Activated CD8-positive, alpha-beta memory T cell treated with anti-CD3 and anti-CD28 coated beads for 36 hours (primary cell): Measurements from ENCODE around the gene CCNB1. TPM values are rescaled to one million over a fixed set of nuclear protein-coding genes. Genes with fewer than 3 reads are reported as not detected.
"Not testable (repeated sequence)": the region's sequence is repeated elsewhere in the genome, so short reads cannot be mapped to it uniquely, and the experiment has no call there.

Experiments
- CTCF ChIA-PET: fragments of 350-600 bp; sonication (Branson Sonifier 250); formaldehyde crosslinking; loops from one replicate; lab custom pipeline; 2021; ENCODE audit warnings: antibody characterized with exemption; lab: Charles Lee
- POLR2A ChIA-PET: fragments of 350-600 bp; sonication (Branson Sonifier 250); formaldehyde crosslinking; loops from one replicate; lab custom pipeline; 2021; ENCODE audit warnings: antibody characterized with exemption; lab: Charles Lee
- total RNA-seq, 2 experiments: library from RNA; stranded (reverse); gene quantifications; one replicate each; pipeline ENCODE4 v1.2.3, GENCODE V29; 2021

Gene CCNB1
- total RNA-seq, 2 experiments from 2014 or later: 146 to 159 TPM

GRCh38 chr5:69220833-69221232 lies 53.9 kb downstream of the CCNB1 start:
- POLR2A ChIA-PET, CTCF ChIA-PET: not testable (repeated sequence)

- CTCF ChIA-PET: no interaction called here
- POLR2A ChIA-PET: no interaction called here
Measured at GRCh38 chr5:69224520-69224919, 57.6 kb downstream of the CCNB1 start.

DNA sequence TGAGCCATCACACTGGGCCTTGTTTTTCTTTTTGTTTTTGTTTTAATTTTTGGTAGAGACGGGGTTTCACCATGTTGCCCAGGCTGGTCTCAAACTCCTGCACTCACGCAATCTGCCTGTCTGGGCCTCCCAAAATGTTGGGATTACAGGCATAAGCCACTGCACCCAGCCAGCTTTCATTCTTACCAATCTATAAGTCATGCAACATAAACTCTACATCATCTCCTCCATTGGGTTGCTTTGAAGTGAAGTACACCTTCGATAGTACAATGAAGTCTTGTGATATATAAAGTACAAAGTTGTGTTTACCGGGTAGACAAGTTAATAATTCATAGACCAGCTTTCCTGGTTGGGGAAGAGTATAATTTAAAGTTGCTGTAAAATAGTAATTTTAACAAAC lies 58.9 kb downstream of the CCNB1 start:
- ChIA-PET CTCF (interaction anchor here (0.7 to 1.0 kb wide), 2 partner anchors 9 to 16 kb away, joined by 3 to 7 read pairs; partner anchors contain the start of gene CDK7), POLR2A (no interaction called here)

Other genes with a start within 250 kb of the CCNB1 start
- 10 to 100 TPM; 65.4 to 70.9 TPM for gene SLC30A5, start 73.1 kb upstream of the CCNB1 start, total RNA-seq
- gene CENPH, start 22.4 kb downstream of the CCNB1 start, total RNA-seq: 10 to 100 TPM; 57.7 to 58.5 TPM
- 10 to 100 TPM; 42.1 to 45.7 TPM for gene CDK7, start 67.7 kb downstream of the CCNB1 start, total RNA-seq
- 10 to 100 TPM; 10.1 to 10.3 TPM for gene CCDC125, start 165.7 kb downstream of the CCNB1 start, total RNA-seq
- 100 to 1,000 TPM; 110 to 112 TPM for gene AK6, start 202.4 kb downstream of the CCNB1 start, total RNA-seq
- gene TAF9, start 202.4 kb downstream of the CCNB1 start, total RNA-seq: 10 to 100 TPM; 70.9 to 75.0 TPM
- gene RAD17, start 202.7 kb downstream of the CCNB1 start, total RNA-seq: 10 to 100 TPM; 26.5 to 29.5 TPM
- under 1 TPM; 0.25 to 0.27 TPM for gene MARVELD2, start 248.0 kb downstream of the CCNB1 start, total RNA-seq